Measurements from ENCODE around the gene NR2F2.

The NR2F2 gene

DNA sequence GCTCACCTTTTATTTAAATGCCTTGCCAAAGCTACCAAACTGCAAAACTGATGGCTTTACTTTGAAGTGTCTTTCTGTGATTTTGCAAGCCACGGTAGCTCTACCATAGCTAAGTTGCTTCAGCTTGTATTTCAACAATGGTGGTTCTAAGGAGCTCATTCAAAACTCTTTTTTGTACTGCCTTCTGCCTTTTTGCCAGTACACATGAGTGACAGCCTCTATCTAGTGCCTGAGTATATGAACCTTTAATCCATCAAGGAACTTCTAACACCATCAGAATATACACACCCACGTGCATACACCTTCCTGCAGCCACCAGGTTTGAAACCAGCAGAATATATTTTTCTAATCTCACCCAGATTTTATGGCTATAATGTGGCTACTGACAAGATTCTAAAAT lies 10.4 kb upstream of the NR2F2 start:
- no peak for DNase-seq (ENCODE audit: low read depth)

DNA sequence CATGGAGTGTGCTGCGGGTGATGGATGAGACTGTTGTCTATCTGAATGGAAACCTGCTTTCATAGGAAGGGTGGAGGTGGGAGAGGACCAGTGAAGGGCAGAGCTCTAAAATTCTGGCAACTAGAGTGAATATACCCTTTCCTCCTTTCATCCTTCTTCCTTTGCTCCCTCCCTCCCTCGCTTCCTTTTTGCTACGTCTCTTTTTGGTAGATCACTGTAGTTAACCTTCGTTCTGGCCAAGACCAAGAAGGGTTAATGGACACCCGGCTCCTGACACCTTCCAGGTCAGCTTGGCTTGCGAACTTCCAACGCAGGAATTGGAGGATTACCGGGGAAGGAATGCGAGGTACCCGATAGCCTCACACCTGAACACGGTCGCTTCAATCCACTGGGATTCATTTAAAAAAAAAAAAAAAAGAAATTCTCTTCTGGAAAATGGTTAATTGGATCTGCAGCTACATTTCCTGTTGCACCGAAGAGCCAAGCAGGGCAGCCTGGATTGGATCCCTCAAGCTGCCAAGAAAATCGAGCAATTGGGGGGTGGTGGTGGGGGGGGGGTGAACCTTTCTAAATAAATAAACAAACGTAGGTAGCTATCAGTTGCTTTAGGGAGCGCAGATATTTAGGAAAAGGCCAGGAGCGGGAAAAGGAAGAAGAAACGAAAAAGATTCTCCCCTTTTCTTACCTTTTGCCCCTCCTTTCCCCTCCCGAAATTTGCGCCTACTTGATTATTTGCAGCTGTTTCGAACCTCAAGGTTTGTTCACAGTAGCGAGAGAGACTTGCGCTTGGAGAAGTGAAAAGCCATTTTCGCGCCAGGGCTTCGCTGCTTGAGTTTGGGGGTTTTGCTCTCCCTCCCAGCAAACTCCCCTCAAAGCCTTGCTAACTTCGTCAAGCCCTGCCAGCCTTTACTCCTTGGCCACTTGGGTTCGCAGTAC lies 9.5 kb upstream of the NR2F2 start:
- no peak for DNase-seq (ENCODE audit: low read depth)

DNA sequence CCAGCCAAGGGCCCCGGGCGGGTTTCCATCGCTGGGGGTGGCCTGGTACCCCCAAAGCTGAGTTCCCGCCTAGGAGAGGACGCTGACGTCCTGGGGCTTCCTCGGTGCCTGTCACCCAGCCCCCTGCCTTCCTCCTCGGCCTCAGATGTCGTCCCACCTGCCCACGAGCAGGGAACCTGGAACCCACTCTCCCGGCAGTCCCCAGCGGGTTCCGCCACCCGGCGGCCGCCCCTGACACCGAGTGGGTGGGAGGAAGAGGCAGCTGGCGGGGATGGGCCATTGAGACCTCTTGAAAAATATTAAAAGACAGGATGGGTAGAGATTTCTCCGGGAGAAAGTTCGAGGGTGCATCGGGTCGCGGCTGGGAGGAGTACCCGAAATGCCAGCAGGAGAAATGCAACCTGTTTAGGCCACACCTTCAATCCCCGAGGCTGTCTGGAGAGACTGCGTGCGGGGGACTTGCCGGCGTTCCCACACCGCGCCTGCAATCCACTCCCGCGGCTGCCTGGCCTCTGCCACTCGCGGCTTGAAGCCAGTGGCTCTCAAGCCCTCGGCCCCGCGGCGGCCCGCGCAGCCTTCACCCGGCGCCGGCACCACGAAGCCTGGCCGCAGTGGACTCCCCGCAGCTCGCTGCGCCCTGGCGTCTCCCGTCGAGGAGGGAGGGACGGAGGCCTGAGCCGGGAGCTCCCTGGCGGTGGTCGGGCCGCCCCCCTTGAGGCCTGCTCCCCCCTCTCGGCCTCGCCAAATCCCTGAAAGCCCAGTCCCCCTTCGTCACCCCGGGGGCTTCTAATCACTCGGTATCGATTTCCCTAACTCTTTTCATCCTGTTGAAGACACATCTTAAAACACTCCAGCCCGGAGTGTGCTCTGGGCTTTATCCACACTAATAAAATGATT lies 8.6 kb upstream of the NR2F2 start:
- DNase-seq (ENCODE audit: low read depth), result no peak

DNA sequence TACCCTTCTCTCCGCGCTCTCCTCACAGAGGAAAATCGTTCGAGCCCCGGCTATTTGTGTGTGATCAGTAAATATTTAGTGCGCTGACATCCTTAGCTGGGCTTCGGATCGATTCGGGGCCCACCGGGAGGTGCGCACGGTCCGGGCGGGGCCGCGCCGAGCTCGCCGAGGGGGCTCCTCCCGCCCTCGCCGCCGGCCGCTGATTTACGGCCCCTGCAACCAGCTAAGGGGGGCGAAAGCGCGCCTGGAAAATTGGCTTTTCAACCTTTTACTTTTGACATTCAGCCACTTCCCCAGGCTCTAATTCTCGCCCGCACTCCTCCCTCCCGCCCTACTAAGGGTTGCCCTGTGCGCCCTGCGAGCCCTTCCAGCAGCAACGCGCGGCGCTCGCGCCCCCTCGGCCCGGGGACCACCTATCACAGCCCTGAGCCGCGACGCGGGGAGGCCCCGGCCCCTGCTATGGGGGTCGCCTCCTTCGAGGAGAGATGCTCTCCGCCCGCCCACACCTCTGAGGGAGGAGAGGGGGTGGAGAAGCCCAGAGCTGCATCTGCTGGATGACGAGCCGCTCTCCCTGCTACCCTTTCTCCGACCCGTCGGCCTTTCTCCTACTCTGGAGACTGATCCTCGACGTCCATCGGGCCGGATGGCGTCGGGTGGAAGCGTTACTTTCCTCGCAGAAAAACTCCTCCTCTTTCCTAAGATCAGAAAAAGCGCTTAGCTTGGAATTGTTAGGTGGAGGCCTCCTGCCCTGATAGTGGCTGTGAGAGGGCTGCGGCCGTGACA lies 7.8 kb upstream of the NR2F2 start:
- no peak for DNase-seq (ENCODE audit: low read depth)

DNA sequence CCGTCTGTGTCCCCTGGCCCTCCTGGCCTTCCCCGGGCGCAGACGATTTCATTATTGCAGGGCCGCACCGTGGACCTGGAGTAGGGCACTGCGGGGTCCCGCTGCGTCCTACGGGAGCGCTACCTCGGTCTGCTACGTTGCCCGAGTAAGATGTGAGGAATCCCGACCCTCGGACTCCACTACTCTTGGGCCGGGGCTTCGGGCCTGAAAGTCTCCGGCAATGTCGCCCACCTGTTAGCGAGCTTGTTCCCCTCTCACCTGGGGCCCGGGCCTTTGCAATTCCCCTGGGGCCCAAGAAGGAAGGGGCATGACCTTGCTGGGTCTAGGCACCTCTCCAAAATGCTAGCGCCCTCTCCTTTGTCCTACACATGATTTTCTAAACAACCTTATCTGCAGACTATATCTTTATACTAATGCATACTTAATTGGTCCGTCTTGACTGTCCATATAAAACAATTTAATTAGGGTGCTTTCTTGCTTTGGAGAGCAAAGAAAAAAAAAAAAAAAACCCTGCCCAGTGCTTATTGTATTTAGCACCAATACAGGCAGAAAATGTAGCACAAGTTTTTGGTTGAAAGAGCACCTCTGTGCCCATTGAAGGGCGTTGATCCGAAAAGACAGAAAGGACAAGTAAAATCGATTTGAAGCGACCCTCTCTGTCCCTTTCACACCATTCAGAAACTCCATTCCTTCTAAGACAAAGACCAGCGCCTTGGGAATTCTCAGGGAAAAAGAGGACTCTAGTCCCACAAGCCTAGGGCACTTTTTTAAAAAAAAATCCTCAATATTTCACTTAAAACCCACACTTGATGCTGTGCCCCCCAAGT lies 7.0 kb upstream of the NR2F2 start:
- no peak for DNase-seq (ENCODE audit: low read depth)

DNA sequence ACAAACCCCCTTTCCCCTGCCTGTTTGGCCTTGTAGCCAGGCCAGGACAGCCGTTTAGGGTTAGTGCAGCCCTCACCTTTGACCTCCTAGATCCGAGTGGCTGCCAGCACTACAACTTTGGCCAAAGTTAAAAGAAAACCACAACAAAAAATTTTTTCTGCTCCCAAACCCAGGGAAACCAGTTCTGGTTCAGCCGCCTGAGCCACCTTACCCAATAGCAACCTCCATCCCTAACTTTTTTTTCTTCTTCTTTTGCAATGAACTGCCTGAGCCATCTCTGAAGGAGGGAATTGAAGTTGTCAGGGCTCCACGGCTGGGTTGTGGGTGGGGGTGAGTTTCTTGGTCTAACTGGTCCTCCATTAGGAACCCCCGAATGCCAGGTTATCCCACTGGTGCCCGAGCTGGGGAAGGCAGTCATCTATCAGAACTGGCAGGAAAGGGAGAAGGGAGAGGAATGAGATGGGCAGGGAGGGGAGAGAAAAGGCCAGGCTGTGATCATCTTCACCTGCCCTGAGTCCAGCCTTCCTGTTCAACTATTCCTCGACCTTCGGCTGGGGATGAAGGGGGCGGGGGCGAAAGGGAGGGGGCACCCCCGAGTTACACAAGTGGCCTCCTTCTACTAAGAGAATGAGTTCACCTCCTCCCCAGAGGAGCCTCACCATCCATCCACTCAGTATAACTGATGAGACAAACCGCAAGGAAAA lies 6.2 kb upstream of the NR2F2 start:
- DNase-seq (ENCODE audit: low read depth), result no peak

DNA sequence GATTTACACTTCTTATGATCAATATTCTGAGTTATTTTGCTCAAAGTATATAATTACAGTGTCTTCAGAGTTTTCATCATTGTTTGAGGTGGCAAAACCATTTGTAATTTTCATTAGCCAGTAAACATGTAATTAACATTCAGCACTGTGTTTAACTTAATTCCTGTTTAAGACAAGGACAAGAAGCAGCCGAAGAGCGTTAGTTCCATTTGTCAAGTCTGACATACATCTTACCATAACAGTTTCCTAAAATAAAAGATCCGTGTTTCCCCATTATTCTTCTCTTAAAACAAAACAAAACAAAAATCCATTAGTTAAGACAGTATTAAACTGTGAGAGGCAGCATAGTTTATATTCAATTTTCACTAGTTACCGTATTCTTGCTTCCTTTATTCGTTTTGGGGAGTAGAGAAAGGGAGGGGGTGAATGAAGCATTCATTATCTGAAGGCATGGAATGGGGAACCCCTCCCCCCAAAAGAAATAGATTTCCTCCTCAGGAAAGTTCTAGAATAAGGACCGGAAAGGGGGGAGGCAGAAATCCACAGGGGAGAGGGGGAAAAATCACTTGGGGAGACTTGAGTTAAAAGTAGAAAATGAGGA lies 5.5 kb upstream of the NR2F2 start:
- no peak for DNase-seq (ENCODE audit: low read depth)

DNA sequence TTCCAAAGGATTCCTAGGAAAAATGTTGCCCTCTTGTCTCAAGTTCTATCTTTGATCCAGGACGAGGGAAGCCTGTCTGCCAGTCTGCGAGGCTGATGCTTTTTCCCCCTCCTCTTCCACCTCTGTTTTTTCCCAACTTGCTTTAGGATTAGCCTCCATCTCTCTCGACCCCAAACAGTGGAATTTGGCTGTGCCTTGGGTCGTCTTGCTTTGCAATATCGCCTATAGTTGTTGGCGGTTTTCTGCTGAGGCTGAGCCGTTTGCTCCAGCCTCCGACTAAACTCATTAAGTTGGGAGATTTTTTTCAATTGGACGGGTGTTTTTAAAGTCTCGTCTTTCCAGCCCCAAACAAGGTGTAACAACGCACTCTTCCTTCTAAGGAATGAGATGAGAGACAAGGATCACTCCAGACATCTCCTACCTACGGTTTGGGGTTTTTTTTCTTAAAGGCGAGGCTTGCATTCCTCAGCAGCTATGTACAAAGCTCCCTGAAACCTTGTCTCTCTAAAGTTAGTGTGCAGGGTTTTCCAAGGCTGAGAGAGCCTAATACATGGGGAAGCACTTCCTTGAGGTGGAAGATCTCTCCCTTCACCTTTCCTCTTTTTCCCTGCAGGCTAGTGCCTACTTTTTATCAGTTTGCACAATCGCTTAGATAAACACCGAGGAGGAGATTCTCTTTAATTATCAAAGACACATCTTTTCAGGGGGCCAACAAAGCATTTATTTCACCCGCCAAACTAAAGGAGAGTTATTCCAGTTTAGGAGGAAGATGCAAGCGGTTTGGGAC lies 4.8 kb upstream of the NR2F2 start:
- no peak for DNase-seq (ENCODE audit: low read depth)

DNA sequence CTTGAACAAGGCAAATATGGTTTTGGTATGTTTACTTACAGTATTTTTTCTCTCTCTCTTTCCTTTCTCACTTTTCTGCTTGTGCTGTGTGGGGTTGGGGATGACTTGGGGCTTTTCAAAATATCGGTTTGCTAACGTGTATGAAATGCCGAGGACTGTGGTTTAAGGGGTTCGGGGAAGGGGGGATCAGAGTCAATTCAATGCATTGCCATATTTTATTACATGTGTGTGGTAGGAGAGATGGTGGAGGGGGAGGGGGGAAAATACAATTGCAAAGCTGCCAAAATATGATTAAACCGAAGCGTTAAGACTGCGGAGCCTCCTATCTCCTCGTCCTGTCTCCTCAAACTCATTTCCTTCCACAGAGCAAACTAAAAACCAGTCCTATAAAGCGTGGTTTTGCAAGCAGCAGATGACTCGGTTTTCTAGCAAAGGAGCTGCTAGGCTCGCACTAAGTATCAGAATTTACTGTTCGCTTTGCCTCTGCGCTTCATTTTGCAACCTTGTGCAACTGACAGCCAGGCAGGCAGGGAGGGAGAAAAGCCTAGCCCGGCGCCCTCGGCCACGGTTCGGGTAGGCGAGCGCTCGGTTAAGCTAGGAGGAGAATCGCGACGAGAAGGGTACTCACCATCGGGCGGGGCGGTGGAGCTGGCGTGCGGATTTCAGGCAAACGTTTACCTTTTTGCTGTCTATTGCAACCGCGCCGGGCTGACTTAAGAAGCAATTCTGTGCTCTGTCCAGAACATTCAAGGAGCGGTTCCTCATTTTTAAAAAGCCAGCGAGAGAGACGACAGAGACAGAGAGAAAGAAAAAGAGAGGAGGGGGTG lies 4.0 kb upstream of the NR2F2 start:
- DNase-seq (ENCODE audit: low read depth), result no peak

DNA sequence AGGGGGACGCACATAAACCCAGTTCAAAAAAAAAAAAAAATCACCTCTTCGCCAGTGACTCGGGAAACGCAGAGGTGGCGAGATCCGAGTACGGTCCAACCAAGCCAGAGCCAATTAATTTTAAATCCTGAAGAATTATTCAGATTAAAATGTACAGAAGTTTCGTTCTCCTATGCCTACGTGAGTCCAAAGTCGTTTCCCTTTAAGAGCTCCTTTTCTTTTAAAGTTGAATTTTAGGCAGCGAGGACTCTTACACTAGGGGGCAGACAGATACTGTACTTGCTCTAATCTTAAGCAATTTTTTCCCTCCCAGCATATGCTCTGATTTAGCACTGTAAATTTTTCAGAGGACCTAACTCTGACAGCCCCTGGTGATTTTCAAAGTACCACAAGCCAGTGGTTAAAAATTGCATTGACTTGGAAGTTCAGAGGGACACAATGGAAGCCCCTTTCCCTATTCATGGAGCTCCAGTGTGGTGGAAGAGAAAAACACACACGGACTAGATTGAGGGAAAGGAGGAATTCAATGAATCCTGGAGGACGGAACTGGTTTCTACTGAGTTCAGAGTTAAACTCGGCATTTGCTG lies 3.3 kb upstream of the NR2F2 start:
- DNase-seq (ENCODE audit: low read depth), result peak; percentile 90

DNA sequence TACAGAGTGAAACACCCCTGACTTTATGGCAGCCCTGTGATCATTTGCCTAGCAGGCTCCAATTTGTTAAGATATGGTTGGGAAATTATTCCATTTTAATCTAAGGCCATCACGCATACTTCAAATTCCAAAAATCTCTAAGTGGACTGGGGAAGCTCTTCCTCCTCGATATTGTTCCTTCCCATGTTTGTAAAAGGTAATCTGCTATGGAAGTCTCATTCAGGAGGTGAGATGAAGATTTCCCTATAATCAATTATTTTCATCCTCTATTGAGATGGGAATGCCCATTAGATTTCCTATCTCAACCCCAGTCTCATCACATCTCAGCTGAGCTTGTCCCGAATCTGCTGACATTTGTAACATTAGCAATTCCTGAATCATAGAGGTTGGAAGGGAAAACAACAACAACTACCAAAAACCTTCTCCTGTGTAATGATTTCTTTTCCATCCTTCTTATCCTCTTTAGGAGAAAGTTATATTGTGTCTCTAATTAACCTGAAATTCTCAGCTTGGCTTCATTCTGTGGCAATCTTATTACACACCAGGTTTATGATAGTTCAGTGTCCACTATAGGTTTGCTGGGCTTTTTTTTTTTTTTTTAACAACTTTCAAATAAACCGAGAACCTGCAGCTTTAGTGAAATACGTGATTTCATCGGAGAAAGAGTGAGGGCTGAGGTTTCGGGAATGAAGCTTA lies 2.2 kb upstream of the NR2F2 start:
- DNase-seq (ENCODE audit: low read depth), result no peak

DNA sequence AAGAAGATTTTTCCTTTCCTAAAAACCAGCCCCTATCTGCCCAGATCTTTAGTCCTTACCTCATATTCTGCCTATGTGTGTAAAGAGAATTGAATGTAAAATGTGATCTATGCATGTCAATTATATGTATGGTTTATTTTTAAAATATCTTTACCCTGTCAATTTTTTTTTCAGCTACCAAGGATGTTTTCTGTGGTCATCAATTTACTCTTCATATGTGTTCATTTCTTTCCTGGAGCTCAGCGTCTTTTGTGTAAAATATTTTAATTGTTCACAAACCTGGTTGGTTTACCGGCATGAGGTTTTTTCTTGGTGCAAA lies 1.7 kb upstream of the NR2F2 start:
- no peak for DNase-seq (ENCODE audit: low read depth)

DNA sequence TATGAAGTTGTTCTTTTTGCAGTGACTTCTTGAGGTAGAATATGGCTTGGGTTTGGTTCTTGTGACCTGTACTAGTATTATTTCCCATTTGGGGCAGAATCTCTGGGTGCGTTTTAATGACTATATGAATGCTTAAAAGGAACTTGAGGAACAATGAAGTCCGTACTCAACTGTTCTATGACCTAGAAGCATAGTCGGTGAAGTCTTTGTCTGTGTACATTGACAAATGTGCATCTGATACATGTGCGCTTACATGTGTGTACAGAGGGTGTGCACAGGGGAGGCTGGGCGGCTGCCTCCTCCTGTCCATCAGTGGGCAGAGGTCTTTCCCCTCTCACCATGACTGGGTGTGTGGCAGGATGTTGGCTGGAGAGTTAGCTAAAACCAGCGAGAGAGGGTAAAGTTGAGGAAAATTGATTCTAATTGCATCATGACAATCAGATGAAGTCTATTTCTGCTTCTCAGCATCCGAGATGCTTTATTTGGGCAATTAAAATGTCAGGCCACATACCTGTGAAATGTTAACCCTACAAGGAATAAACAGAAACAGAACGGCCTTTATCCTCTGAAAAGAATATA lies 1.0 kb upstream of the NR2F2 start:
- no peak for DNase-seq (ENCODE audit: low read depth)

DNA sequence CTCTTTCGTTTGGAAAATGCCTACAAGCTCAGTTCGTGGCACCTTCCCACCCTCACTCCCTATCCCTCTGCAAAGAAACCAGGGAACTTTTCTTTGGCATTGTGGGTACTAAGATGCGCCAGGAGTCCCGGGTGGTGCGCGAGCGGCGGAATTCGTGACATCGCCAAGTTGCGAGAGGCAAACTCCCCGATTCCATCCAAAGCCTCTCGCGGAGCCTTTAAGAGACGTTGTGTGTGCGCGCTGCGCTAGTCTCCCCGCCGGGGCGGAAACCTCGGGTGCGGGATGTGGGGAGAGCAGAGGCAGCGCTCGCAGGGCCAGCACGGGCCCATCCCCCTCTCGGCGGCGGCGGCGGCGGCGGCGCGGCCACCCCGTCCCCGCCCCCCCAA lies 443 bp upstream of the NR2F2 start:
- peak; percentile 70 for DNase-seq (ENCODE audit: low read depth)

DNA sequence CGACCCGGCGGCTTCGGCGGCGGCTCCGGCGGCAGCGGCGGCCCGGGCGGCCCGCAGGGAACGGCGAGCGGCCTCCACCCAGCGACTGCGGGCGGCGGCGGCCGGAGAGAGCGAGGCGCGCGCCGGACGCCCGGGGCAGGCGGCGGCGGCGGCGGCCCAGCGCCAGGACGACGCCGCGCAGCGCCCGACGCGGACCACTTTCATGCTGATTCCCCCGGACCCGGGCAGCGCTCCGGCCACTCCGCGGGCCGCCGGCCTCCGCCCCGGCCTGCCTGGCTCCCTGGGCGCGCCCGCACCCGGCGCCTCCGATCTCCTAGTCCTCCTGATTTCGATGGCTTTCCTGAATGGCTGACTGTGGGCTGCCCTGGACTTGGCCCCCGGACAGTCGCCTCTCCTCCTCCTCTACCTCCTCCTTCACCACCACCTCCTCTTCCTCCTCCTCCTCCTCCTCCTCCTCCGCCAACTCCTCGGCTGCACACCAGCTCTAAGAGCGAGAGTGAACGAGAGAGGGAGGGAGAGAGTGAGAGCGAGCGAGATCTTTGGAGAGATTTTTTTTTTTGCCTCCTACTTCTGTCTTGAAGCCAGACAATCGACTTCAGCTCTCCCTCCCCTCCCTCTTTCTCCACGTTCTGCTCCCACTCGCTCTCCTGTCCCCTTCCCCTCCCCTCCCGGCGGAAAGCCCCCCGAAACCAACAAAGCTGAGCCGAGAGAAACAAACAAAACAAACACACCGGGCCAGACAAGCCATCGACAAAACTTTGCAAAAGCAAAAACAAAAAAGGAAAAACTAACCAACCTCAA lies 844 bp downstream of the NR2F2 start:
- no peak for DNase-seq (ENCODE audit: low read depth)

DNA sequence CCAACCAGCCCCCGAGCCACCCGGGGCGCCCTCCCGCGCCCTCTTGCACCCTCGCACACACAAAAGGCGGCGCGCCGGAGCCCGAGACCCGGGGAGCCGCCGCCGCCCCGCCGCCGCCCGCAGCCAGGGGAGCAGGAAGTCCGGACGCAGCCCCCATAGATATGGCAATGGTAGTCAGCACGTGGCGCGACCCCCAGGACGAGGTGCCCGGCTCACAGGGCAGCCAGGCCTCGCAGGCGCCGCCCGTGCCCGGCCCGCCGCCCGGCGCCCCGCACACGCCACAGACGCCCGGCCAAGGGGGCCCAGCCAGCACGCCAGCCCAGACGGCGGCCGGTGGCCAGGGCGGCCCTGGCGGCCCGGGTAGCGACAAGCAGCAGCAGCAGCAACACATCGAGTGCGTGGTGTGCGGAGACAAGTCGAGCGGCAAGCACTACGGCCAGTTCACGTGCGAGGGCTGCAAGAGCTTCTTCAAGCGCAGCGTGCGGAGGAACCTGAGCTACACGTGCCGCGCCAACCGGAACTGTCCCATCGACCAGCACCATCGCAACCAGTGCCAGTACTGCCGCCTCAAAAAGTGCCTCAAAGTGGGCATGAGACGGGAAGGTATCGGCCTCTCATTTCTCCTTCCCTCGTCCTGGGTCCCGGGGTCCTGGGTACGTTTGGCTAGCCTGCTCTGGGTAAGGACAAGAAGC lies 1.6 kb downstream of the NR2F2 start:
- no peak for DNase-seq (ENCODE audit: low read depth)
